ENCODE data around the gene KCNC3. TPM values are rescaled to one million over a fixed set of nuclear protein-coding genes. Genes with fewer than 3 reads are reported as not detected.

Gene KCNC3
- total RNA-seq, 4 donors from 2014 or later: 1.5 to 3.1 (median 1.7) TPM

- Histone ChIP-seq H3K4me1 (no peaks in the 10 kb centered on the region), H3K27ac (no peak overlapping the region), H3K27me3 (no peaks in the 10 kb centered on the region), H3K36me3 (peaks cover 8% of the 10 kb centered on the region), H3K4me3 (no peak overlapping the region), H3K9me3 (no peaks in the 10 kb centered on the region)
- WGBS: 93% methylated on average over 7 of the region's 8 CpGs
- TF ChIP-seq EP300 (IDR thresholded peaks at IDR 0.05) (no peak), POLR2A (IDR thresholded peaks at IDR 0.05) (no peak), POLR2AphosphoS5 (IDR thresholded peaks at IDR 0.05) (no peak), CTCF (IDR thresholded peaks at IDR 0.05) (no peak)
- DNase-seq (ENCODE audit: low spot score in 2 of 2): no peak
Observed at GRCh38 chr19:50263176-50263575, 66.0 kb downstream of the KCNC3 start.

Other genes starting within 250 kb of the KCNC3 start
- not detected for gene IZUMO2, start 166.1 kb downstream of the KCNC3 start, total RNA-seq
- gene MYH14, start 125.8 kb downstream of the KCNC3 start, total RNA-seq: 100 to 1,000 TPM in 3 of 4 donors, 10 to 100 TPM in 1; 84.8 to 116 (median 104) TPM
- gene NAPSA, start 36.3 kb upstream of the KCNC3 start, total RNA-seq: 1 to 10 TPM in 3 of 4 donors, not detected in 1; 1.7 to 3.7 (median 3.5) TPM
- gene NR1H2, start 47.1 kb upstream of the KCNC3 start, total RNA-seq: 10 to 100 TPM; 80.6 to 94.7 (median 88.9) TPM
- gene POLD1, start 55.0 kb upstream of the KCNC3 start, total RNA-seq: 10 to 100 TPM; 17.2 to 26.9 (median 21.5) TPM
- not detected for gene SPIB, start 89.6 kb upstream of the KCNC3 start, total RNA-seq
- gene MYBPC2, start 103.5 kb upstream of the KCNC3 start, total RNA-seq: under 1 TPM in 1 of 4 donors, not detected in 3; 0.29 TPM
- gene EMC10, start 147.1 kb upstream of the KCNC3 start, total RNA-seq: 10 to 100 TPM; 34.9 to 77.2 (median 71.1) TPM
- 1 to 10 TPM in 3 of 4 donors, not detected in 1; 3.9 to 5.0 (median 4.2) TPM for gene GARIN5A, start 147.5 kb upstream of the KCNC3 start, total RNA-seq
- gene JOSD2, start 181.8 kb upstream of the KCNC3 start, total RNA-seq: 10 to 100 TPM in 3 of 4 donors, 1 to 10 TPM in 1; 9.3 to 31.7 (median 28.7) TPM
- gene ASPDH, start 184.5 kb upstream of the KCNC3 start, total RNA-seq: not detected
- gene LRRC4B, start 239.1 kb upstream of the KCNC3 start, total RNA-seq: 1 to 10 TPM in 2 of 4 donors, under 1 TPM in 2; 0.24 to 1.0 (median 0.81) TPM

All from suprapubic skin (tissue), 4 donors.